Peyer's patch (tissue), 4 donors: ENCODE data around the gene PTBP2. TPM values are rescaled to one million over a fixed set of nuclear protein-coding genes. Genes with fewer than 3 reads are reported as not detected.
A peak's percentile ranks its signal among the peaks of the same experiment; 100 is the strongest.
"Not testable (repeated sequence)": the region's sequence is repeated elsewhere in the genome, so short reads cannot be mapped to it uniquely, and the experiment has no call there.

Experiments used
- DNase-seq, 3 donors: peaks; one replicate each; pipeline ENCODE4 v3.0.0-alpha.2; 2017 to 2019
- H3K27ac ChIP-seq, 4 donors: fragments of 200-600 bp; sonication (generic); one replicate each; pipeline ENCODE4 v1.5.1; 2016 to 2019
- H3K27me3 ChIP-seq, 2 donors: fragments of 200-600 bp; sonication (generic); one replicate each; pipeline ENCODE4 v1.5.1; 2019
- H3K36me3 ChIP-seq, 3 donors: fragments of 200-600 bp; sonication (generic); one replicate each; pipeline ENCODE4 v1.5.1; 2016 to 2019
- H3K4me1 ChIP-seq, 4 donors: fragments of 200-600 bp; sonication (generic); one replicate each; pipeline ENCODE4 v1.5.1; 2016 to 2019
- H3K4me3 ChIP-seq, 4 donors: fragments of 200-600 bp; sonication (generic); 1 replicate in 3 of 4; 2 replicates in 1 of 4; pipeline ENCODE4 v1.5.1; 2016 to 2019; ENCODE audit warnings: mild to moderate bottlenecking in 1 of 4
- H3K9me3 ChIP-seq, 4 donors: fragments of 200-600 bp; sonication (generic); one replicate each; pipeline ENCODE4 v1.5.1; 2016 to 2019; ENCODE audit warnings: mild to moderate bottlenecking in 1 of 4
- POLR2A ChIP-seq, 2 donors: fragments of 450-650 bp; IDR thresholded peaks; one replicate each; pipeline ENCODE4 v1.5.1; 2017; ENCODE audit warnings: antibody characterized with exemption in 2 of 2, mild to moderate bottlenecking in 2 of 2, moderate library complexity in 2 of 2
- total RNA-seq, 4 donors: library from RNA; depleted of rRNA; stranded (reverse); fragments of >200 nt; gene quantifications; one replicate each; pipeline ENCODE4 v1.1.0, GENCODE V29; 2016
- TF ChIP-seq, protein P1 (sequence below), 6 experiments: fragments of 450-650 bp in 4 of 6; fragments of 200-600 bp in 2 of 6; sonication (generic) in 1 of 6; IDR thresholded peaks; one replicate each; pipeline ENCODE4 v1.5.1; 2017 to 2019; ENCODE audit warnings: antibody characterized with exemption in 6 of 6, mild to moderate bottlenecking in 3 of 6, moderate library complexity in 1 of 6

PTBP2 gene
- total RNA-seq, 4 donors from 2014 or later: 20.3 to 55.1 (median 31.7) TPM

DNA sequence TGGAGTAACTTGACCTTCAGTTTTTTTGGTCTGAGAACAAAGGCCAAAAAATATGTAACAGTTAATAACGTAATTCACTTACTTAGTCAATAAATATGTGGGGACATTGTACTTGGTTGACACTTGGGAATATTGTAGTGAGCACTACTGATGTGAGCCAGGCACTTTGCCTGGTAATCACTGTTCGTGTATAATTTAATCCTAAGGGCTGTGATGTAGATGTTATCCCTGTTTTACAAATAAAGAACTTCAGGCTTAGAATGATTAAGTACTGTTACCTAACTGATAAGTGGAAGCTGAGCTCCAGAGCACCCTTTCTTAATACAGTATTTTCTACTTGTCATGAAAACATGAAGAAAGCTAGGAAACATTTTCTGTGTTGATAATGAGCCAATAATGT is 28.0 kb downstream of the PTBP2 start:
- TF ChIP-seq, protein P1, sequence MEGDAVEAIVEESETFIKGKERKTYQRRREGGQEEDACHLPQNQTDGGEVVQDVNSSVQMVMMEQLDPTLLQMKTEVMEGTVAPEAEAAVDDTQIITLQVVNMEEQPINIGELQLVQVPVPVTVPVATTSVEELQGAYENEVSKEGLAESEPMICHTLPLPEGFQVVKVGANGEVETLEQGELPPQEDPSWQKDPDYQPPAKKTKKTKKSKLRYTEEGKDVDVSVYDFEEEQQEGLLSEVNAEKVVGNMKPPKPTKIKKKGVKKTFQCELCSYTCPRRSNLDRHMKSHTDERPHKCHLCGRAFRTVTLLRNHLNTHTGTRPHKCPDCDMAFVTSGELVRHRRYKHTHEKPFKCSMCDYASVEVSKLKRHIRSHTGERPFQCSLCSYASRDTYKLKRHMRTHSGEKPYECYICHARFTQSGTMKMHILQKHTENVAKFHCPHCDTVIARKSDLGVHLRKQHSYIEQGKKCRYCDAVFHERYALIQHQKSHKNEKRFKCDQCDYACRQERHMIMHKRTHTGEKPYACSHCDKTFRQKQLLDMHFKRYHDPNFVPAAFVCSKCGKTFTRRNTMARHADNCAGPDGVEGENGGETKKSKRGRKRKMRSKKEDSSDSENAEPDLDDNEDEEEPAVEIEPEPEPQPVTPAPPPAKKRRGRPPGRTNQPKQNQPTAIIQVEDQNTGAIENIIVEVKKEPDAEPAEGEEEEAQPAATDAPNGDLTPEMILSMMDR (IDR thresholded peaks at IDR 0.05): no peak
- no peak for TF ChIP-seq POLR2A (IDR thresholded peaks at IDR 0.05)
- no peaks in the 10 kb centered on the region for H3K27me3 ChIP-seq
- no peaks in the 10 kb centered on the region for H3K4me1 ChIP-seq

GRCh38 chr1:96752394-96752793 is 30.8 kb downstream of the PTBP2 start:
- no peak overlapping the region for H3K4me3 ChIP-seq
- no peaks in the 10 kb centered on the region for H3K27me3 ChIP-seq
- H3K36me3 ChIP-seq: peaks cover 0 to 22% (median 0%) of the 10 kb centered on the region in 3 donors
- H3K27ac ChIP-seq: no peak overlapping the region
- no peak for DNase-seq
- TF ChIP-seq, protein P1 (IDR thresholded peaks at IDR 0.05): no peak
- TF ChIP-seq POLR2A (IDR thresholded peaks at IDR 0.05): no peak
- H3K4me1 ChIP-seq: no peaks in the 10 kb centered on the region
- H3K9me3 ChIP-seq: no peaks in the 10 kb centered on the region

More for the DNA sequence above, 28.0 kb downstream of the PTBP2 start:
- H3K9me3 ChIP-seq: no peaks in the 10 kb centered on the region
- H3K36me3 ChIP-seq: peaks cover 0 to 22% (median 0%) of the 10 kb centered on the region in 3 donors
- no peak overlapping the region for H3K4me3 ChIP-seq
- H3K27ac ChIP-seq: no peak overlapping the region
- no peak for DNase-seq

GRCh38 chr1:96756789-96757188 is 35.2 kb downstream of the PTBP2 start:
- no peaks in the 10 kb centered on the region for H3K4me1 ChIP-seq

GRCh38 chr1:96762586-96762985 is 41.0 kb downstream of the PTBP2 start:
- H3K4me1 ChIP-seq, H3K4me3 ChIP-seq, DNase-seq, H3K36me3 ChIP-seq, H3K9me3 ChIP-seq, H3K27me3 ChIP-seq, H3K27ac ChIP-seq: not testable (repeated sequence)

More at GRCh38 chr1:96756789-96757188, 35.2 kb downstream of the PTBP2 start:
- no peak for TF ChIP-seq POLR2A (IDR thresholded peaks at IDR 0.05)
- TF ChIP-seq, protein P1 (IDR thresholded peaks at IDR 0.05): peak in 1 of 6 experiments; percentile 4
- Histone ChIP-seq H3K27ac (no peak overlapping the region), H3K27me3 (no peaks in the 10 kb centered on the region), H3K36me3 (peaks cover 0 to 20% (median 0%) of the 10 kb centered on the region in 3 donors), H3K4me3 (no peak overlapping the region), H3K9me3 (no peaks in the 10 kb centered on the region)
- DNase-seq: no peak

GRCh38 chr1:96763514-96763913 is 41.9 kb downstream of the PTBP2 start:
- peaks cover 0 to 3% (median 0%) of the 10 kb centered on the region in 4 donors for H3K9me3 ChIP-seq
- no peak for DNase-seq
- no peaks in the 10 kb centered on the region for H3K27me3 ChIP-seq
- TF ChIP-seq, protein P1 (IDR thresholded peaks at IDR 0.05): no peak
- no peak for TF ChIP-seq POLR2A (IDR thresholded peaks at IDR 0.05)
- H3K4me3 ChIP-seq: no peak overlapping the region
- H3K4me1 ChIP-seq: no peaks in the 10 kb centered on the region
- no peak overlapping the region for H3K27ac ChIP-seq
- H3K36me3 ChIP-seq: no peaks in the 10 kb centered on the region

DNA sequence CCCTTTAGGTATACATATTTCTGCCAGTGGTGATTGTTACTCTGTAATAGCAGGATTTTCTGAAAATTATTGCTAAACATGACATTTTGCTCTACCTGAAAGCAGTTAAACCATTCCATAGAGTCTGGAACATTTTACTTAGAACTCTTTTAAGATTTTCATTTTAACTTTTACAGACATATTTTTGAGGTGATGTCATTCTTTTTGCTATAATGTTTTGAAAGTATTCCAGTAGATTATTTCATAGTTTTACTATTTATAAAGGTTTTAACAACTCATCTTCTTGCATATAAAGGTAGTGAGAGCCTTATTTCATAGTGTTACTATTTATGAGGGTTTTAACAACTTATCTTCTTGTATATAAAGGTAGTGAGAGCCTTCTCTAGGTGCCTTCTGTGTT is 42.9 kb downstream of the PTBP2 start:
- Histone ChIP-seq H3K4me3 (no peak overlapping the region), H3K9me3 (peaks cover 0 to 3% (median 0%) of the 10 kb centered on the region in 4 donors), H3K36me3 (no peaks in the 10 kb centered on the region), H3K27ac (no peak overlapping the region), H3K4me1 (no peaks in the 10 kb centered on the region), H3K27me3 (no peaks in the 10 kb centered on the region)
- no peak for TF ChIP-seq POLR2A (IDR thresholded peaks at IDR 0.05)
- TF ChIP-seq, protein P1 (IDR thresholded peaks at IDR 0.05): no peak
- no peak for DNase-seq
